ENCODE measurements around the gene PCK1. TPM values are rescaled to one million over a fixed set of nuclear protein-coding genes. Genes with fewer than 3 reads are reported as not detected.

The PCK1 gene
- total RNA-seq, 1 experiment from 2014 or later = not detected

DNA sequence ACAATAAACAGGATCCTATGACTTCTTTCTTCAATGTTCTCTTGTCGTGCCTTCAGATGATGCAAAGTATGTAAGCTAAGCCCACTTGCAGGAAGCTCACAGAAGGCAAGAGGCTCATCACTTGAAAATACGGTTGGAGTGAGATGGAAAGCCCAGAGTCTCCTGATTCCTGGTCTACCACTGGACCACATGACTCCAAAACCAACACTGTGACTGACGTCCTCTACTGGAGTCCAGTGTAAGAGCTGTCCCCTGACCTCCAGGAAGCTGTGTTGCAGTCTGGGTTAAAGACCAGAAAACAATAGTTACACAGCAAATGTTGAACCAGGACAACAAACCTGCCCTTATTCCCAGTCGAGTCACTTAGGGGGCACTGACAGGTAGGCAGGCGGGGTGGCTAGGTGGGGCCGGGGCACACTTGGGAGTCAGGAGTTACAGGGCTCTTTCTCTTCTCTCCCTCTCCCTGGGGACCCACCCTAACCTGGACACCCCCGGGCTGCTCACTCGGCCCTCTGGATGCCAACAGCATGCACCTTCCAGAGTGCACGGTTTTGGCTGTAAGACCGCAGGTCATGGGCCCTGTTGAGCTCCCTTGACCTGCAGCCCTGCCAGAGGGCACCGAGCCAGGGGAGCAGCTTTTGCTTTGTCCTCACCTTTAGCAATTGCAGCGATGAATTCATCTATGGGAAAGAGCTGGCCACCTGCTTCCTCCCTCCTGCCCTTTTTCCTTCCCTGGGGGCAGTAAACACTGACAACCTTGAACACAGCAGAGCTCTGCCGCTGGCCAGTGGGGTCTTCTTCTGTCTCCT lies 7.4 kb downstream of the PCK1 start:
- no peak overlapping the region for H3K27ac ChIP-seq (ENCODE audit: low read length)
- H3K79me2 ChIP-seq (ENCODE audit: low read length) = no peaks in the 10 kb centered on the region
- BruUV-seq (replicated peaks) = no TSS peak
- intact Hi-C loops (cut with micrococcal nuclease) = no loop called here
- no peaks in the 10 kb centered on the region for H3K4me1 ChIP-seq (ENCODE audit: insufficient read depth, low read length)
- H3K4me2 ChIP-seq (ENCODE audit: low read length) = no peak overlapping the region
- H2AFZ ChIP-seq (ENCODE audit: low read length) = no peak overlapping the region
- H3K27me3 ChIP-seq (ENCODE audit: low read length) = peaks cover 90% of the 10 kb centered on the region
- no peaks in the 10 kb centered on the region for H3K9me3 ChIP-seq (ENCODE audit: low read length)
- ChIA-PET POLR2A (ENCODE audit: unreplicated experiment) (no interaction called here), CTCF (no interaction called here)
- no peaks in the 10 kb centered on the region for H3F3A ChIP-seq (ENCODE audit: low read length, unreplicated experiment)
- TF ChIP-seq, protein P1, sequence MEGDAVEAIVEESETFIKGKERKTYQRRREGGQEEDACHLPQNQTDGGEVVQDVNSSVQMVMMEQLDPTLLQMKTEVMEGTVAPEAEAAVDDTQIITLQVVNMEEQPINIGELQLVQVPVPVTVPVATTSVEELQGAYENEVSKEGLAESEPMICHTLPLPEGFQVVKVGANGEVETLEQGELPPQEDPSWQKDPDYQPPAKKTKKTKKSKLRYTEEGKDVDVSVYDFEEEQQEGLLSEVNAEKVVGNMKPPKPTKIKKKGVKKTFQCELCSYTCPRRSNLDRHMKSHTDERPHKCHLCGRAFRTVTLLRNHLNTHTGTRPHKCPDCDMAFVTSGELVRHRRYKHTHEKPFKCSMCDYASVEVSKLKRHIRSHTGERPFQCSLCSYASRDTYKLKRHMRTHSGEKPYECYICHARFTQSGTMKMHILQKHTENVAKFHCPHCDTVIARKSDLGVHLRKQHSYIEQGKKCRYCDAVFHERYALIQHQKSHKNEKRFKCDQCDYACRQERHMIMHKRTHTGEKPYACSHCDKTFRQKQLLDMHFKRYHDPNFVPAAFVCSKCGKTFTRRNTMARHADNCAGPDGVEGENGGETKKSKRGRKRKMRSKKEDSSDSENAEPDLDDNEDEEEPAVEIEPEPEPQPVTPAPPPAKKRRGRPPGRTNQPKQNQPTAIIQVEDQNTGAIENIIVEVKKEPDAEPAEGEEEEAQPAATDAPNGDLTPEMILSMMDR (conservative IDR thresholded peaks at IDR 0.05; ENCODE audit: low read depth, low read length) = no peak
- no peak for TF ChIP-seq EZH2phosphoT487 (IDR thresholded peaks at IDR 0.05; ENCODE audit: borderline replicate concordance, low read length)
- TF ChIP-seq EZH2 (IDR thresholded peaks at IDR 0.05; ENCODE audit: low read length, unreplicated experiment) = no peak
- DNase-seq (no peak), ATAC-seq (no peak)
- H3K9ac ChIP-seq (ENCODE audit: low read length) = no peak overlapping the region
- no peak overlapping the region for H3K4me3 ChIP-seq (ENCODE audit: low read length)
- no peaks in the 10 kb centered on the region for H3K9me2 ChIP-seq (replicated peaks; ENCODE audit: low read length)
- no peaks in the 10 kb centered on the region for H3K36me3 ChIP-seq (ENCODE audit: low read depth, low read length)
- H4K20me1 ChIP-seq (ENCODE audit: low read length) = no peaks in the 10 kb centered on the region

DNA sequence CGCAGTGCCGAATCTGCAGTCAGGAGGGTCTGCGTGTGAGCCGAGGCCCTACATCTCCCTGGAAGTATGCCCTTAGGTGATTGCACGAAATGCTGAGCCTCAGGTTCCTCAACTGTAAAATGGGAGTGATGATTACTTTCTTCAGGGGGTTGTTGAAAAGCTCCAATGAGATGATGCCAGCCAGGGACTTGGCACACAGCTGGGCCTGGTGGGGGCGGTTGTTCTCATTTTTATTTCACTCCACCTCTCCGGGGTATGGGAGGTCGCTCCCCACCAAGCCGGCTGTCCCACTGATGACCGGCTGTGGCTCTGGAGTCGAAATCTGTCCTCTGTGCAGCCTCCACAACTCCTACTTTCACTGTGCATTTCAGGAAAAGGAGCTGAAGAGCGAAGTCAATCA lies 8.1 kb downstream of the PCK1 start:
- CTCF ChIA-PET = no interaction called here
- no peak for TF ChIP-seq EZH2 (IDR thresholded peaks at IDR 0.05; ENCODE audit: low read length, unreplicated experiment)
- TF ChIP-seq, protein P1 (conservative IDR thresholded peaks at IDR 0.05; ENCODE audit: low read depth, low read length) = no peak
- TF ChIP-seq EZH2phosphoT487 (IDR thresholded peaks at IDR 0.05; ENCODE audit: borderline replicate concordance, low read length) = no peak
- H3K4me1 ChIP-seq (ENCODE audit: insufficient read depth, low read length) = no peaks in the 10 kb centered on the region

DNA sequence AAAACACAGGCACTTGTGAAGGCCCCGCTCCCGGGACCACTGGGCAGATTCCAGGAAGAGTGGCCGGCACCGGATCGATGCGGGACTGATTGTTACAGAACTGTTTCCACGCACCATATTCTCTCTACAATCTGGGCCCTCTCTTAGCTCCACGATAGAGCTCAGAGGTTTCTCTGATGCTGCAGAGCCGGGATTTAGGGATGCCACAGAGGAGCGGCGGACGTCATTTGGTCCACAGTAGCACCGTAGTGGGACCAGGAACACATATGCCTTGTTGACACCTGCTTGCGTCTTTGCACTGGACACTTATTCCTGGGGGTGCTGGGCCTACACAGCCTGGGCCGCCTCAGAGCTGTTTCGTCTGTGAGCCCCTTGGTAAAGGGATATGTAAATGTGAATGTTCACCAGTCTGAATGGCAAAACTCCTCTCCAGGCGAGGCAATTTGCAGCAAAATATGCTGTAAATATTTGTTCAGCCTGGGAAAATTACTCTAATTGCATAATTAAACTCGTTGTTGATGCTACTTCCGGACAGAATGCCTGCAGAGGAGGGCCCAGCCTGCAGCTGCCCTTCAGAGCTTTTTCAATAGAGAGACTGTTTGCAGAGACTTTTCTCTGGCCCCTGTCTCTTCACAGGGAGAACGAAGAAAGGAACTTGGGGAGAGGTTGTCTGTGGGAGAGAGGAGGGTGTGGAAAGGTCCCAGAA lies 9.4 kb downstream of the PCK1 start:
- Histone ChIP-seq H3K36me3 (ENCODE audit: low read depth, low read length) (no peaks in the 10 kb centered on the region), H3K9me3 (ENCODE audit: low read length) (no peaks in the 10 kb centered on the region), H3F3A (ENCODE audit: low read length, unreplicated experiment) (no peaks in the 10 kb centered on the region), H3K27ac (ENCODE audit: low read length) (no peak overlapping the region), H3K79me2 (ENCODE audit: low read length) (no peaks in the 10 kb centered on the region), H3K9ac (ENCODE audit: low read length) (no peak overlapping the region), H3K4me3 (ENCODE audit: low read length) (no peak overlapping the region), H3K27me3 (ENCODE audit: low read length) (peaks cover 90% of the 10 kb centered on the region), H2AFZ (ENCODE audit: low read length) (no peak overlapping the region), H3K4me1 (ENCODE audit: insufficient read depth, low read length) (no peaks in the 10 kb centered on the region), H4K20me1 (ENCODE audit: low read length) (no peaks in the 10 kb centered on the region), H3K4me2 (ENCODE audit: low read length) (no peak overlapping the region), H3K9me2 (replicated peaks; ENCODE audit: low read length) (no peaks in the 10 kb centered on the region)
- BruUV-seq (replicated peaks) = no TSS peak
- DNase-seq (no peak), ATAC-seq (no peak)
- intact Hi-C loops (cut with micrococcal nuclease) = no loop called here
- POLR2A ChIA-PET (ENCODE audit: unreplicated experiment) = no interaction called here
- TF ChIP-seq EZH2phosphoT487 (IDR thresholded peaks at IDR 0.05; ENCODE audit: borderline replicate concordance, low read length) (no peak), EZH2 (IDR thresholded peaks at IDR 0.05; ENCODE audit: low read length, unreplicated experiment) (no peak)
- TF ChIP-seq, protein P1 (conservative IDR thresholded peaks at IDR 0.05; ENCODE audit: low read depth, low read length) = no peak
- CTCF ChIA-PET = no interaction called here

More for the DNA sequence above, 8.1 kb downstream of the PCK1 start:
- Histone ChIP-seq H3K9me3 (ENCODE audit: low read length) (no peaks in the 10 kb centered on the region), H3K9me2 (replicated peaks; ENCODE audit: low read length) (no peaks in the 10 kb centered on the region), H3K79me2 (ENCODE audit: low read length) (no peaks in the 10 kb centered on the region), H3K9ac (ENCODE audit: low read length) (no peak overlapping the region), H3F3A (ENCODE audit: low read length, unreplicated experiment) (no peaks in the 10 kb centered on the region), H3K36me3 (ENCODE audit: low read depth, low read length) (no peaks in the 10 kb centered on the region), H3K4me2 (ENCODE audit: low read length) (no peak overlapping the region), H4K20me1 (ENCODE audit: low read length) (no peaks in the 10 kb centered on the region), H3K27me3 (ENCODE audit: low read length) (peaks cover 90% of the 10 kb centered on the region), H3K4me3 (ENCODE audit: low read length) (no peak overlapping the region), H3K27ac (ENCODE audit: low read length) (no peak overlapping the region), H2AFZ (ENCODE audit: low read length) (no peak overlapping the region)
- BruUV-seq (replicated peaks) = no TSS peak
- intact Hi-C loops (cut with micrococcal nuclease) = no loop called here
- DNase-seq (no peak), ATAC-seq (no peak)
- POLR2A ChIA-PET (ENCODE audit: unreplicated experiment) = no interaction called here
